HepG2 (cell line): ENCODE data around the gene TEX35. TPM values are rescaled to one million over a fixed set of nuclear protein-coding genes. Genes with fewer than 3 reads are reported as not detected.

Experiments used
- ATAC-seq: fragments of 200-7000 bp; cut with Tn5 transposase; 3 replicates; pipeline ENCODE4 v1.9.1; 2020; ENCODE audit warnings: mild to moderate bottlenecking, moderate library complexity
- BruUV-seq: library from RNA; stranded (reverse); fragments of 400-500 nt; replicated peaks from 2 replicates; lab custom pipeline; 2021; lab: Mats Ljungman, UMichigan
- CTCF ChIA-PET: fragments of 300-600 bp; formaldehyde crosslinking; extraction: SDS; loops from one replicate; lab custom pipeline; 2021; ENCODE audit warnings: low total read pairs, inconsistent platforms, low intra/inter-chr PET ratio; lab: Yijun Ruan, JAX
- POLR2A ChIA-PET: fragments of 350-600 bp; sonication (Branson Sonifier 250); formaldehyde crosslinking; loops from one replicate; lab custom pipeline; 2020; ENCODE audit warnings: antibody characterized with exemption, inconsistent platforms; lab: Yijun Ruan, JAX
- DNase-seq: peaks from one replicate; pipeline ENCODE4 v3.0.0-alpha.2; 2015; ENCODE audit warnings: low spot score
- FAIRE-seq: peaks from 3 replicates; lab custom pipeline; 2011; peaks lifted over from hg19 to GRCh38; lab: Jason Lieb, UNC
- H2AFZ ChIP-seq: one replicate; pipeline ENCODE4 v1.6.1; 2011; ENCODE audit warnings: low read length, inconsistent platforms
- H3K27ac ChIP-seq: fragments of 300-600 bp; 3 replicates; pipeline ENCODE4 v1.8.0; 2011; ENCODE audit warnings: mixed run types, mild to moderate bottlenecking, mixed read lengths, low read length, inconsistent platforms; ENCODE audit not compliant: insufficient read depth; ENCODE audit errors: extremely low read length
- H3K27me3 ChIP-seq, 2 experiments: fragments of 200-600 bp in 1 of 2; 2 replicates in 1 of 2; 3 replicates in 1 of 2; pipeline versions ENCODE4 v1.6.0 to v1.8.0; 2011; ENCODE audit warnings: low read length in 2 of 2, mild to moderate bottlenecking in 2 of 2, moderate library complexity in 2 of 2, inconsistent platforms in 1 of 2; ENCODE audit not compliant: insufficient read depth in 2 of 2, control insufficient read depth in 1 of 2
- H3K36me3 ChIP-seq, 2 experiments: fragments of 200-600 bp in 1 of 2; replicated peaks in 1 of 2; 2 replicates in 1 of 2; 3 replicates in 1 of 2; pipeline versions ENCODE4 v1.5.1 to v1.8.0; 2011; ENCODE audit warnings: low read length in 2 of 2, inconsistent platforms in 1 of 2; ENCODE audit not compliant: insufficient read depth in 2 of 2, control insufficient read depth in 1 of 2
- H3K4me1 ChIP-seq: 2 replicates; pipeline ENCODE4 v1.5.1; 2012; ENCODE audit warnings: low read length, inconsistent platforms; ENCODE audit not compliant: insufficient read depth
- H3K4me2 ChIP-seq: 2 replicates; pipeline ENCODE4 v1.6.0; 2011; ENCODE audit warnings: low read depth, low read length, inconsistent platforms
- H3K4me3 ChIP-seq, 3 experiments: fragments of 200-600 bp in 1 of 3; sonication (generic), shearing (Covaris generic) in 1 of 3; replicated peaks in 1 of 3; 2 replicates each; pipeline ENCODE4 v1.5.1; 2011 to 2016; ENCODE audit warnings: low read length in 3 of 3, inconsistent platforms in 2 of 3, low read depth in 2 of 3, mild to moderate bottlenecking in 2 of 3, control low read depth in 1 of 3, mixed read lengths in 1 of 3; ENCODE audit not compliant: insufficient read depth in 1 of 3
- H3K79me2 ChIP-seq: one replicate; pipeline ENCODE4 v1.6.1; 2011; ENCODE audit warnings: low read length, inconsistent platforms; ENCODE audit not compliant: insufficient read depth
- H3K9ac ChIP-seq: 2 replicates; pipeline ENCODE4 v1.6.0; 2011; ENCODE audit warnings: mild to moderate bottlenecking, low read depth, low read length, inconsistent platforms; ENCODE audit not compliant: insufficient read depth
- H3K9me3 ChIP-seq: 2 replicates; pipeline ENCODE4 v1.5.1; 2012; ENCODE audit warnings: mild to moderate bottlenecking, low read length
- H4K20me1 ChIP-seq: 2 replicates; pipeline ENCODE4 v1.6.0; 2011; ENCODE audit warnings: inconsistent platforms, mild to moderate bottlenecking, low read length, moderate library complexity; ENCODE audit not compliant: insufficient read depth
- CHD2 ChIP-seq: IDR thresholded peaks from 2 replicates; pipeline ENCODE4 v1.6.1; 2011; ENCODE audit warnings: low read depth, low read length, improper control_type of control experiment
- ELF3 ChIP-seq: IDR thresholded peaks from 2 replicates; pipeline ENCODE4 v1.6.1; 2016; ENCODE audit warnings: missing genetic modification reagents, missing compliant biosample characterization
- GATA4 ChIP-seq: sonication (generic); IDR thresholded peaks from 2 replicates; pipeline ENCODE4 v1.6.1; 2016; ENCODE audit warnings: antibody characterized with exemption, low read depth, borderline replicate concordance
- IRF2 ChIP-seq: IDR thresholded peaks from 2 replicates; pipeline ENCODE4 v1.6.1; 2018; ENCODE audit warnings: missing genetic modification reagents, missing compliant biosample characterization
- KLF16 ChIP-seq, 2 experiments: sonication (generic) in 1 of 2; formaldehyde crosslinking in 1 of 2; IDR thresholded peaks; 2 replicates each; pipeline versions ENCODE4 v1.6.1 to v1.8.0; 2016 to 2023; ENCODE audit warnings: missing genetic modification reagents in 2 of 2, missing compliant biosample characterization in 1 of 2
- MEIS1 ChIP-seq: sonication (generic); formaldehyde crosslinking; IDR thresholded peaks from 2 replicates; pipeline ENCODE4 v1.9.0; 2021; ENCODE audit warnings: mild to moderate bottlenecking, missing genetic modification reagents, moderate library complexity, borderline replicate concordance
- MIER2 ChIP-seq: IDR thresholded peaks from 2 replicates; pipeline ENCODE4 v1.6.1; 2016; ENCODE audit warnings: missing biosample characterization, missing genetic modification reagents
- REPIN1 ChIP-seq: sonication (generic); formaldehyde crosslinking; IDR thresholded peaks from 2 replicates; pipeline ENCODE4 v1.8.0; 2022; ENCODE audit warnings: missing genetic modification reagents, low read depth, mild to moderate bottlenecking, borderline replicate concordance
- SP1 ChIP-seq, 2 experiments: fragments of 450-650 bp in 1 of 2; sonication (generic) in 1 of 2; formaldehyde crosslinking in 1 of 2; IDR thresholded peaks; 2 replicates each; pipeline versions ENCODE4 v1.4.0 to v1.6.1; 2016 to 2020; ENCODE audit warnings: missing genetic modification reagents in 1 of 2
- STAG1 ChIP-seq: sonication (generic); formaldehyde crosslinking; IDR thresholded peaks from 2 replicates; pipeline ENCODE4 v1.4.0; 2020; ENCODE audit warnings: missing genetic modification reagents
- TCF12 ChIP-seq, 2 experiments: fragments of 450-650 bp in 1 of 2; sonication (generic) in 1 of 2; formaldehyde crosslinking in 1 of 2; IDR thresholded peaks; 2 replicates each; pipeline versions ENCODE4 v1.6.1 to v1.8.0; 2017 to 2022; ENCODE audit warnings: antibody characterized with exemption in 1 of 2, mild to moderate bottlenecking in 1 of 2, missing genetic modification reagents in 1 of 2, moderate library complexity in 1 of 2
- THRA ChIP-seq: sonication (generic); formaldehyde crosslinking; IDR thresholded peaks from 2 replicates; pipeline ENCODE4 v1.4.0; 2020; ENCODE audit warnings: missing genetic modification reagents, borderline replicate concordance
- ZMYM3 ChIP-seq: sonication (generic); formaldehyde crosslinking; IDR thresholded peaks from 2 replicates; pipeline ENCODE4 v1.5.1; 2020; ENCODE audit warnings: mild to moderate bottlenecking, missing genetic modification reagents
- ZNF614 ChIP-seq: IDR thresholded peaks from 2 replicates; pipeline ENCODE4 v1.6.1; 2018; ENCODE audit warnings: missing biosample characterization, missing genetic modification reagents, inconsistent platforms, borderline replicate concordance
- ZNF772 ChIP-seq: sonication (generic); formaldehyde crosslinking; IDR thresholded peaks from 2 replicates; pipeline ENCODE4 v1.5.0; 2020; ENCODE audit warnings: mild to moderate bottlenecking, missing genetic modification reagents
- WGBS: methylation state at CpG from one replicate; pipeline ENCODE4 v1.1.6; 2017; ENCODE audit warnings: low lambda C conversion rate; 5-methylcytosine and 5-hydroxymethylcytosine counted together
- in situ Hi-C: cut with HindIII; loops from 2 replicates; pipeline ENCODE4 v1.10.0; 2017; ENCODE audit warnings: low pct_unique_long_range_greater_than_20kb; ENCODE audit not compliant: extremely low pct_ligation_motif_present
- intact Hi-C: fragments of 100-400 bp; cut with micrococcal nuclease; formaldehyde crosslinking; loops from one replicate; pipeline ENCODE4 v1.10.0; 2022; ENCODE audit not compliant: unreplicated experiment
- polyA plus RNA-seq, 8 experiments: library from polyadenylated mRNA; depleted of rRNA in 3 of 8; stranded (reverse) in 7 of 8; unstranded in 1 of 8; fragments of >200 nt; fragmentation: Illumina TruSeq in 4 of 8; extraction: Trizol in 4 of 8; gene quantifications; 2 replicates each; pipeline versions ENCODE4 v1.2.1 to v1.2.3, GENCODE V29; 2011 to 2016; ENCODE audit warnings: low read depth in 4 of 8, missing spikeins in 1 of 8, mixed read lengths in 1 of 8; ENCODE audit not compliant: insufficient read depth in 1 of 8
- total RNA-seq, 5 experiments: library from RNA; depleted of rRNA; stranded (reverse); fragments of >200 nt; fragmentation: Illumina TruSeq; extraction: Trizol; gene quantifications; 2 replicates each; pipeline ENCODE4 v1.2.3, GENCODE V29; 2016; ENCODE audit warnings: low read depth in 1 of 5
- TF ChIP-seq, protein P1 (sequence below): sonication (generic); formaldehyde crosslinking; IDR thresholded peaks from 2 replicates; pipeline ENCODE4 v1.8.0; 2022; ENCODE audit warnings: mild to moderate bottlenecking, missing genetic modification reagents, borderline replicate concordance
- TF ChIP-seq, protein P2 (sequence below): sonication (generic); formaldehyde crosslinking; IDR thresholded peaks from 2 replicates; pipeline ENCODE4 v1.8.0; 2022; ENCODE audit warnings: missing genetic modification reagents, mild to moderate bottlenecking, inconsistent platforms, borderline replicate concordance
- TF ChIP-seq, protein P3 (sequence below): sonication (generic); IDR thresholded peaks from 2 replicates; pipeline ENCODE4 v1.6.1; 2016; ENCODE audit warnings: low read depth, borderline replicate concordance

The TEX35 gene
- total and polyA plus RNA-seq, 2 of the 13 experiments (the other 11 are each of a cell fraction or from before 2014, with no cell fraction given): not detected

- H3K79me2 ChIP-seq: no peaks in the 10 kb centered on the region
- peaks cover 0 to 10% of the 10 kb centered on the region in 2 experiments; a peak in 2 of 5 replicates for H3K27me3 ChIP-seq
- H3K9ac ChIP-seq: no peak overlapping the region
- ChIA-PET CTCF (no interaction called here), POLR2A (interaction anchor here (1.4 kb wide), 1 partner anchor 12 kb away, joined by 6 read pairs; no protein-coding TSS in a partner anchor)
- H2AFZ ChIP-seq: no peak overlapping the region
- DNase-seq (peak; percentile 61), ATAC-seq (peak; percentile 85), FAIRE-seq (peak; percentile 52)
- H3K36me3 ChIP-seq: no peaks in the 10 kb centered on the region
- no peaks in the 10 kb centered on the region for H3K9me3 ChIP-seq
- in situ Hi-C loops (loop anchor here (5.0 kb wide), 3 partner anchors 217 to 473 kb away; no protein-coding TSS in a partner anchor), intact Hi-C loops (loop anchor here (2.0 to 10.0 kb wide), 2 partner anchors 219 to 255 kb away; no protein-coding TSS in a partner anchor)
- H3K4me1 ChIP-seq: peaks cover 45% of the 10 kb centered on the region
- H3K4me3 ChIP-seq: 0 out of 6 replicates have a peak overlapping the region, but pooled peaks of 1 of the 3 experiments have one; percentile 5
- BruUV-seq: no TSS peak
- H4K20me1 ChIP-seq: no peaks in the 10 kb centered on the region
- WGBS: 0% methylated on average over 4 of the region's 8 CpGs
- H3K4me2 ChIP-seq: peak overlapping the region; percentile 58
- no peak overlapping the region for H3K27ac ChIP-seq
- TF ChIP-seq MEIS1 (CRISPR knock-in tag): no peak
- TF ChIP-seq SP1 (IDR thresholded peaks at IDR 0.05): no peak
- no peak for TF ChIP-seq SP1 (CRISPR knock-in tag; IDR thresholded peaks at IDR 0.05)
- TF ChIP-seq, protein P1, sequence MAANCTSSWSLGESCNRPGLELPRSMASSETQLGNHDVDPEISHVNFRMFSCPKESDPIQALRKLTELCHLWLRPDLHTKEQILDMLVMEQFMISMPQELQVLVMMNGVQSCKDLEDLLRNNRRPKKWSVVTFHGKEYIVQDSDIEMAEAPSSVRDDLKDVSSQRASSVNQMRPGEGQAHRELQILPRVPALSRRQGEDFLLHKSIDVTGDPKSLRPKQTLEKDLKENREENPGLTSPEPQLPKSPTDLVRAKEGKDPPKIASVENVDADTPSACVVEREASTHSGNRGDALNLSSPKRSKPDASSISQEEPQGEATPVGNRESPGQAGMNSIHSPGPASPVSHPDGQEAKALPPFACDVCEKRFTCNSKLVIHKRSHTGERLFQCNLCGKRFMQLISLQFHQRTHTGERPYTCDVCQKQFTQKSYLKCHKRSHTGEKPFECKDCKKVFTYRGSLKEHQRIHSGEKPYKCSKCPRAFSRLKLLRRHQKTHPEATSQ: peak; percentile 62; the same call in 1 of the 2 replicates
- TF ChIP-seq MIER2 (CRISPR knock-in tag): 0 out of 2 replicates have a peak, but pooled peaks have one; percentile 24
- 0 out of 2 replicates have a peak, but pooled peaks have one; percentile 23 for TF ChIP-seq ELF3 (CRISPR knock-in tag)
- TF ChIP-seq ZNF614 (CRISPR knock-in tag): 0 out of 2 replicates have a peak, but pooled peaks have one; percentile 22
- 0 out of 2 replicates have a peak, but pooled peaks have one; percentile 24 for TF ChIP-seq ZNF772 (CRISPR knock-in tag)
- TF ChIP-seq REPIN1: 0 out of 2 replicates have a peak, but pooled peaks have one; percentile 28
- no peak for TF ChIP-seq TCF12 (IDR thresholded peaks at IDR 0.05)
- TF ChIP-seq TCF12 (CRISPR knock-in tag; IDR thresholded peaks at IDR 0.05): no peak
- TF ChIP-seq KLF16 (CRISPR knock-in tag; IDR thresholded peaks at IDR 0.05): no peak
- no peak for TF ChIP-seq THRA
- TF ChIP-seq STAG1 (CRISPR knock-in tag): peak; percentile 54
- TF ChIP-seq CHD2: no peak
- TF ChIP-seq, protein P2, sequence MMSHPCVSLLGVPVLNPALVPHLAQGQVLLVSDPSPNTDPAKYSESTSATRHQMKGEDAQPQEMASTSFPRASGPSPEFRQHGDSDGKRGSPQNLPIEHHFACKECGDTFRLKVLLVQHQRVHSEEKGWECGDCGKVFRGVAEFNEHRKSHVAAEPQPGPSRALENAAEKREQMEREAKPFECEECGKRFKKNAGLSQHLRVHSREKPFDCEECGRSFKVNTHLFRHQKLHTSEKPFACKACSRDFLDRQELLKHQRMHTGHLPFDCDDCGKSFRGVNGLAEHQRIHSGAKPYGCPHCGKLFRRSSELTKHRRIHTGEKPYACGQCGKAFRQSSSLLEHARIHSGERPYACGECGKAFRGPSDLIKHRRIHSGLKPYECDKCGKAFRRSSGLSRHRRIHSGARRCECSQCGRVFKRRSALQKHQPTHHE (CRISPR knock-in tag): no peak
- peak; percentile 62; the same call in 1 of the 2 replicates for TF ChIP-seq GATA4
- peak; percentile 27; the same call in 1 of the 2 replicates for TF ChIP-seq IRF2 (CRISPR knock-in tag)
- 0 out of 2 replicates have a peak, but pooled peaks have one; percentile 42 for TF ChIP-seq ZMYM3 (CRISPR knock-in tag)
- TF ChIP-seq, protein P3, sequence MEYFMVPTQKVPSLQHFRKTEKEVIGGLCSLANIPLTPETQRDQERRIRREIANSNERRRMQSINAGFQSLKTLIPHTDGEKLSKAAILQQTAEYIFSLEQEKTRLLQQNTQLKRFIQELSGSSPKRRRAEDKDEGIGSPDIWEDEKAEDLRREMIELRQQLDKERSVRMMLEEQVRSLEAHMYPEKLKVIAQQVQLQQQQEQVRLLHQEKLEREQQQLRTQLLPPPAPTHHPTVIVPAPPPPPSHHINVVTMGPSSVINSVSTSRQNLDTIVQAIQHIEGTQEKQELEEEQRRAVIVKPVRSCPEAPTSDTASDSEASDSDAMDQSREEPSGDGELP: no peak
These were observed 16.6 kb downstream of the TEX35 start for GRCh38 chr1:178529364-178530036.
